Fibroblast of lung (primary cell): ENCODE results near the gene STPG3. TPM values are rescaled to one million over a fixed set of nuclear protein-coding genes. Genes with fewer than 3 reads are reported as not detected.

Source experiments
- DNase-seq, 2 donors: peaks; one replicate each; pipeline versions ENCODE4 v3.0.0 to v3.0.0-alpha.2; 2010; ENCODE audit warnings: low read depth in 2 of 2
- H2AFZ ChIP-seq: 2 replicates; pipeline ENCODE4 v1.5.1; 2012; ENCODE audit warnings: low read length, control low read depth, inconsistent platforms
- H3K27ac ChIP-seq: 2 replicates; pipeline ENCODE4 v1.5.1; 2011; ENCODE audit warnings: low read length, control low read depth; ENCODE audit not compliant: insufficient read depth
- H3K27me3 ChIP-seq: 2 replicates; pipeline ENCODE4 v1.5.1; 2011; ENCODE audit warnings: mild to moderate bottlenecking, low read length; ENCODE audit not compliant: control insufficient read depth, insufficient read depth
- H3K36me3 ChIP-seq: 2 replicates; pipeline ENCODE4 v1.5.1; 2011; ENCODE audit warnings: low read length; ENCODE audit not compliant: control insufficient read depth, insufficient read depth
- H3K4me1 ChIP-seq: 2 replicates; pipeline ENCODE4 v1.5.1; 2011; ENCODE audit warnings: low read length; ENCODE audit not compliant: control insufficient read depth, insufficient read depth; ENCODE audit errors: extremely low read depth
- H3K4me2 ChIP-seq: 2 replicates; pipeline ENCODE4 v1.5.1; 2011; ENCODE audit warnings: low read length, control low read depth; ENCODE audit not compliant: insufficient read depth; ENCODE audit errors: extremely low read depth
- H3K4me3 ChIP-seq, 4 experiments: fragments of 200-600 bp in 1 of 4; sonication (generic) in 1 of 4; replicated peaks in 1 of 4; 2 replicates each; pipeline ENCODE4 v1.5.1; 2011 to 2016; ENCODE audit warnings: low read length in 4 of 4, low read depth in 3 of 4, mild to moderate bottlenecking in 3 of 4, control low read depth in 2 of 4, inconsistent platforms in 1 of 4, mixed read lengths in 1 of 4; ENCODE audit not compliant: insufficient read depth in 1 of 4; ENCODE audit errors: control extremely low read depth in 1 of 4
- H3K79me2 ChIP-seq: 2 replicates; pipeline ENCODE4 v1.5.1; 2012; ENCODE audit warnings: mild to moderate bottlenecking, low read length, inconsistent platforms; ENCODE audit not compliant: control insufficient read depth, insufficient read depth
- H3K9ac ChIP-seq: 2 replicates; pipeline ENCODE4 v1.5.1; 2011; ENCODE audit warnings: mild to moderate bottlenecking, low read length, control low read depth; ENCODE audit not compliant: insufficient read depth
- H3K9me3 ChIP-seq: 2 replicates; pipeline ENCODE4 v1.5.1; 2012; ENCODE audit warnings: low read depth, low read length; ENCODE audit not compliant: control insufficient read depth, insufficient read depth
- H4K20me1 ChIP-seq: 2 replicates; pipeline ENCODE4 v1.5.1; 2011; ENCODE audit warnings: low read length; ENCODE audit not compliant: control insufficient read depth, insufficient read depth; ENCODE audit errors: extremely low read depth
- EZH2 ChIP-seq: IDR thresholded peaks from 2 replicates; pipeline ENCODE4 v1.5.1; 2012; ENCODE audit warnings: low read length, control low read depth, mild to moderate bottlenecking; ENCODE audit errors: missing control alignments
- polyA plus RNA-seq, 2 donors: library from polyadenylated mRNA; depleted of rRNA in 1 of 2; stranded (reverse) in 1 of 2; unstranded in 1 of 2; fragments of >200 nt; gene quantifications; 2 replicates each; pipeline ENCODE4 v1.2.1, GENCODE V29; 2011 to 2012; ENCODE audit warnings: missing spikeins in 1 of 2
- total RNA-seq: library from RNA; depleted of rRNA; stranded (reverse); fragments of >200 nt; gene quantifications from 2 replicates; pipeline ENCODE4 v1.2.1, GENCODE V29; 2014
- TF ChIP-seq, protein P1 (sequence below), 2 donors: IDR thresholded peaks in 1 of 2; conservative IDR thresholded peaks in 1 of 2; 1 replicate in 1 of 2; 2 replicates in 1 of 2; pipeline ENCODE4 v1.5.1; 2011 to 2012; ENCODE audit warnings: low read length in 2 of 2, control low read depth in 1 of 2, inconsistent platforms in 1 of 2, low read depth in 1 of 2, mild to moderate bottlenecking in 1 of 2

STPG3 gene
- total and polyA plus RNA-seq, 2 donors (not counting 1 experiment from before 2014, with no cell fraction given): not detected

DNA sequence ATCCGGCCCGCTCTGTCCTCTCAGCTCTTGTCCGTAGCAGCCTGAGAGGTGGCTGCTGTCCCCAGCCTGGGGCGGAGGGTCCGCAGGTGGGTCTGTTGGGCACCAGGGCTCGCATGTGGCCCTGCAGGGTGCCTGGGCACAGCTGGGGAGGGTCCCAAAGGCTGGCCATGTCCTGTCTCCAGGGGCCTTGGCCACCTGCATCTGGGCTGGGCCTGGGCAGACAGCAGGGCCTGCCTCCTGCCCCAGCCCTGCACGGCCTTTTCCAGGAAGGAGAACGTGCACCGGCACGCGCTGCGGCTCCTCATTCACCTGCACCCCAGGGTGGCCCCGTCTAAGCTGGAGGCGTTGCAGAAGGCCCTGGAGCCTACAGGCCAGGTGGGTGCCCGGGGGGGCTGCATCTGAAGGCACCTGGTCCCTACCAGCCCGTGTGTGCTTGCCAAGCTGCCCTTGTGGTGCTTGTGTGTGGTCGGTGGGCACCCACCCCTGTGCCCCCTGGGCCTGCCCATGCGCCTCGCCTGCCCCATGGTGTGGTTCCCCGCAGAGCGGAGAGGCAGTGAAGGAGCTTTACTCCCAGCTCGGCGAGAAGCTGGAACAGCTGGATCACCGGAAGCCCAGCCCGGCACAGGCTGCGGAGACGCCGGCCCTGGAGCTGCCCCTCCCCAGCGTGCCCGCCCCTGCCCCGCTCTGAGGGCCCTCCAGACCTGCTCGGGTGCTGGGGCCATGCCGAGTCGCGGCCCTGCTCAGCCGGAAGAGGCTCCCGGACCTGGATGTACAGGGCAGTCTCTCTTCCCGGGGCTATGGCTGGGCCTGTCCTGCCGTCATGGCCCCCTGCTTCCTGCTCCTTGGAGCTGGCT lies 21.4 kb downstream of the STPG3 start:
- H3K79me2 ChIP-seq: no peaks in the 10 kb centered on the region
- H3K4me1 ChIP-seq: peaks cover 21% of the 10 kb centered on the region
- no peak overlapping the region for H3K4me2 ChIP-seq
- no peak overlapping the region for H3K4me3 ChIP-seq
- H4K20me1 ChIP-seq: no peaks in the 10 kb centered on the region
- H3K27ac ChIP-seq: no peak overlapping the region
- no peak for DNase-seq
- H3K9me3 ChIP-seq: no peaks in the 10 kb centered on the region
- H3K36me3 ChIP-seq: peaks cover 29% of the 10 kb centered on the region
- H3K27me3 ChIP-seq: no peaks in the 10 kb centered on the region
- no peak overlapping the region for H2AFZ ChIP-seq
- H3K9ac ChIP-seq: no peak overlapping the region
- TF ChIP-seq EZH2: no peak
- TF ChIP-seq, protein P1, sequence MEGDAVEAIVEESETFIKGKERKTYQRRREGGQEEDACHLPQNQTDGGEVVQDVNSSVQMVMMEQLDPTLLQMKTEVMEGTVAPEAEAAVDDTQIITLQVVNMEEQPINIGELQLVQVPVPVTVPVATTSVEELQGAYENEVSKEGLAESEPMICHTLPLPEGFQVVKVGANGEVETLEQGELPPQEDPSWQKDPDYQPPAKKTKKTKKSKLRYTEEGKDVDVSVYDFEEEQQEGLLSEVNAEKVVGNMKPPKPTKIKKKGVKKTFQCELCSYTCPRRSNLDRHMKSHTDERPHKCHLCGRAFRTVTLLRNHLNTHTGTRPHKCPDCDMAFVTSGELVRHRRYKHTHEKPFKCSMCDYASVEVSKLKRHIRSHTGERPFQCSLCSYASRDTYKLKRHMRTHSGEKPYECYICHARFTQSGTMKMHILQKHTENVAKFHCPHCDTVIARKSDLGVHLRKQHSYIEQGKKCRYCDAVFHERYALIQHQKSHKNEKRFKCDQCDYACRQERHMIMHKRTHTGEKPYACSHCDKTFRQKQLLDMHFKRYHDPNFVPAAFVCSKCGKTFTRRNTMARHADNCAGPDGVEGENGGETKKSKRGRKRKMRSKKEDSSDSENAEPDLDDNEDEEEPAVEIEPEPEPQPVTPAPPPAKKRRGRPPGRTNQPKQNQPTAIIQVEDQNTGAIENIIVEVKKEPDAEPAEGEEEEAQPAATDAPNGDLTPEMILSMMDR (conservative IDR thresholded peaks at IDR 0.05 in 1 of 2, IDR thresholded peaks at IDR 0.05 in 1 of 2; ENCODE audit: low read depth in 1 of 2, low read length in 2 of 2): no peak

DNA sequence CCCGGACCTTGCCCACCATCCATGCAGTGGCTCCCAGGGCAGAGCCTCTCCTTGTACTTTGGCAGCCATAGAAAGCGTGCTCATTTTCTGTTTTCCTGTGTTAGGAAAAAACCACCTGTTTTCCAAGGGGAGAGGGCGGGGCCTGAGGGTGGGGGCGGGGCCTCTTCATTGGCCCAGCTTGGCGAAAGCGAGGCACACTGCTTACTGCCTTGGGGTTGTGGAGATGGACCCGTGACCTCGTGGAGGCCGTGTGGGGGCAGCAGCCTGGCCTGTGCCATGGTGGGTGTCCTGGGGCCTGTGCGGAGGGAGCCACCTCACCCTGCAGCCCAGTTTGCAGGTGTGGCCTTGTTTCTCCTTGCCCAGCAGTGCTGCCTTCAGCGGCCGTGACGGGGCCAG lies 22.0 kb downstream of the STPG3 start:
- no peak overlapping the region for H2AFZ ChIP-seq
- H3K4me1 ChIP-seq: peaks cover 21% of the 10 kb centered on the region
- peaks cover 27% of the 10 kb centered on the region for H3K36me3 ChIP-seq
- no peak overlapping the region for H3K9ac ChIP-seq
- TF ChIP-seq, protein P1 (conservative IDR thresholded peaks at IDR 0.05 in 1 of 2, IDR thresholded peaks at IDR 0.05 in 1 of 2; ENCODE audit: low read depth in 1 of 2, low read length in 2 of 2): no peak
- no peak for TF ChIP-seq EZH2
- no peak overlapping the region for H3K4me3 ChIP-seq
- no peak for DNase-seq
- H3K79me2 ChIP-seq: no peaks in the 10 kb centered on the region
- H3K27me3 ChIP-seq: no peaks in the 10 kb centered on the region
- no peaks in the 10 kb centered on the region for H3K9me3 ChIP-seq
- H4K20me1 ChIP-seq: no peaks in the 10 kb centered on the region
- no peak overlapping the region for H3K4me2 ChIP-seq
- H3K27ac ChIP-seq: no peak overlapping the region

DNA sequence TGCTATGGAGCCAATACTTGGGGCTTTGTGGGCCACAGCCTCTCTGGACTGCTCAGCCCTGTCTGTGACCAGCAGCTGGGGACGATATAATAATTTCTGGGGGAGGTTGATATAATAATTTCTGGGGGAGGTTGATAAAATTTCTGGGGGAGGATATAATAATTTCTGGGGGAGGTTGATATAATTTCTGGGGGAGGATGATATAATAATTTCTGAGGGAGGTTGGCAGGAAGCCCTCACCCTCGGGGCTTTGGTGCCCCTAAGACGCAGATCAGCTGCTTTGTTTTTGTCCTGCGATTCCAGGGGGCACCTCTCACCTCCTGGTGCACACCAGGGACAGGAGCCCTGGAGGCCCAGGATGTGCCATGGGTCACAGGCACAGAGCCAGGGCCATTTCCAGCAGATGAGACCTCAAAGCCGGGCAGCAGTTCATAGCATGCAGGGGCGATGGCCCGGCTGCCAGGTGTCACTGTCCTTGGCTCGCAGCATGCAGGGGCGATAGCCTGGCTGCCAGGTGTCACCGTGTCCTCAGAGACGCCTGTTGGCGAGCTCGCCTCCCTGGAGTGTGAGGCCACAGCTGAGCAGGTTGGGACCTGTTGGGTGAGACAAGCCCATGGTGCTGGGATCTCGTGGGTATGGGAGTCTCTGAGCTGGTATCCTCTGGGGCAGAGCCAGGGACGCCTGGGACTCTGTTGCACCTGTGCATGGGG lies 22.7 kb downstream of the STPG3 start:
- peaks cover 4% of the 10 kb centered on the region for H3K79me2 ChIP-seq
- H3K9ac ChIP-seq: no peak overlapping the region
- no peak overlapping the region for H2AFZ ChIP-seq
- no peaks in the 10 kb centered on the region for H4K20me1 ChIP-seq
- no peak overlapping the region for H3K4me3 ChIP-seq
- no peak overlapping the region for H3K27ac ChIP-seq
- H3K9me3 ChIP-seq: no peaks in the 10 kb centered on the region
- H3K27me3 ChIP-seq: no peaks in the 10 kb centered on the region
- no peak for DNase-seq
- TF ChIP-seq, protein P1 (conservative IDR thresholded peaks at IDR 0.05 in 1 of 2, IDR thresholded peaks at IDR 0.05 in 1 of 2; ENCODE audit: low read depth in 1 of 2, low read length in 2 of 2): no peak
- TF ChIP-seq EZH2: no peak
- peaks cover 27% of the 10 kb centered on the region for H3K36me3 ChIP-seq
- peaks cover 18% of the 10 kb centered on the region for H3K4me1 ChIP-seq
- no peak overlapping the region for H3K4me2 ChIP-seq
